C4-2B (cell line): ENCODE measurements around the gene GRAMD1C.

Experiments
- H3K27ac ChIP-seq: fragments of 450-650 bp; 2 replicates; pipeline ENCODE4 v1.5.1; 2017
- ZFX ChIP-seq: fragments of 450-650 bp; IDR thresholded peaks from 2 replicates; pipeline ENCODE4 v1.6.1; 2017
- TF ChIP-seq, protein P1 (sequence below): fragments of 450-650 bp; conservative IDR thresholded peaks from 2 replicates; pipeline ENCODE4 v1.5.1; 2017; ENCODE audit warnings: mild to moderate bottlenecking

The GRAMD1C gene

DNA sequence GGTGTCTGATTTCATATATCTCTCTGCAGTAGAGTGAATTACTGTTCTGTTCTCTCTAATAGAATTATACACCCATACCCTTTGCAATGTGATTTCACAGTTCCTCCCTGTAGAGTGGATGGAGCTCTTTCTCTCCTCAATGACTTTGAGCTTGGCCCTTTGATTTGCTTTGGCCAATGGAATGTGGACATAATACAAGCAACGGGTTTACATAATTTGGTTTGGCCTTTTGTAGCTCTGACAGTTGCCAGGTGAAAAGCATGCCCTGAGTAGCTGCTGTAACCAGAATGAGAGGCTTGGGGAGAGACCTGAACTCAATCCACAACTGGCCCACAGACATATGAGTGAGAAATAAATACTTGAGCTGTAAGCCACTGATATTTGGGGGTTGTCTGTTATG is 141.3 kb downstream of the GRAMD1C start:
- no peak overlapping the region for H3K27ac ChIP-seq
- TF ChIP-seq, protein P1, sequence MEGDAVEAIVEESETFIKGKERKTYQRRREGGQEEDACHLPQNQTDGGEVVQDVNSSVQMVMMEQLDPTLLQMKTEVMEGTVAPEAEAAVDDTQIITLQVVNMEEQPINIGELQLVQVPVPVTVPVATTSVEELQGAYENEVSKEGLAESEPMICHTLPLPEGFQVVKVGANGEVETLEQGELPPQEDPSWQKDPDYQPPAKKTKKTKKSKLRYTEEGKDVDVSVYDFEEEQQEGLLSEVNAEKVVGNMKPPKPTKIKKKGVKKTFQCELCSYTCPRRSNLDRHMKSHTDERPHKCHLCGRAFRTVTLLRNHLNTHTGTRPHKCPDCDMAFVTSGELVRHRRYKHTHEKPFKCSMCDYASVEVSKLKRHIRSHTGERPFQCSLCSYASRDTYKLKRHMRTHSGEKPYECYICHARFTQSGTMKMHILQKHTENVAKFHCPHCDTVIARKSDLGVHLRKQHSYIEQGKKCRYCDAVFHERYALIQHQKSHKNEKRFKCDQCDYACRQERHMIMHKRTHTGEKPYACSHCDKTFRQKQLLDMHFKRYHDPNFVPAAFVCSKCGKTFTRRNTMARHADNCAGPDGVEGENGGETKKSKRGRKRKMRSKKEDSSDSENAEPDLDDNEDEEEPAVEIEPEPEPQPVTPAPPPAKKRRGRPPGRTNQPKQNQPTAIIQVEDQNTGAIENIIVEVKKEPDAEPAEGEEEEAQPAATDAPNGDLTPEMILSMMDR: no peak
- no peak for TF ChIP-seq ZFX

DNA sequence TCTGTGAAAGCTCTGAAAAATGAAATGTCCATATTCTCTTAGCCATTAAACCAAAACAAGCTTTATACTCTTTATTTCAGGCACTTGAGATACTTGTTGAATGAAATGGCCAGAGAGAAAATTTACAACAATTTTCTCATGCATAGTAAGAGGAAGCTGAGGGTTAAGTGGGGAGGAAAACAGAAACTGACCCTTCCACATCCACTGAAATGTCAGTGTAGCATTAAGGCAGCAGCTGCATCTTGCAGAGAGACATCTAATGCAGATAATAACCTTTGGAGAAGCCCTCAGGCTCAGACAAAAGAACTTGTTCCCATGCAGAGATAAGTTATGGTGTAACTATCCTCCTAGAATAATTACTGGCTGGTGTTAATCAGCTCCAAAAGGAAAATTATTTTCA is 143.2 kb downstream of the GRAMD1C start:
- TF ChIP-seq ZFX: no peak
- TF ChIP-seq, protein P1: no peak
- no peak overlapping the region for H3K27ac ChIP-seq

DNA sequence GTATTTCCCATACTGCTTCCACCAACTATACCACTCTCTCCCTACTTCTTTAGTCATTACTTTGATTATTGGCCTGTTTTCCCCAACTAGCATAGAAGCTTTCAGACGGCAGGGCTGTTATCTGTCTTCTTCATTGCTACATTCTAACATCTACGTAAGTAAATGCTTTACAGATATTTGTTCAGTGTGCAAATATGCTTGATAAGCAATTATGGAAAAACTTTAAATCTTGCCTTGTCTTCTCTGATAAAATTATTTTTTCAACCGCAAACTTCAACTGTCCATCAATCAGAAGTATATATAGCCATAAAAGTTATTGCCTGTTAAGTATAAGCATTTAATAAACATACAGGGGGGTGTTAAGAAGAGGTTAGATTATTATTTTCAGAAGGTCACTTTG is 145.0 kb downstream of the GRAMD1C start:
- no peak overlapping the region for H3K27ac ChIP-seq
- no peak for TF ChIP-seq ZFX
- TF ChIP-seq, protein P1: no peak

DNA sequence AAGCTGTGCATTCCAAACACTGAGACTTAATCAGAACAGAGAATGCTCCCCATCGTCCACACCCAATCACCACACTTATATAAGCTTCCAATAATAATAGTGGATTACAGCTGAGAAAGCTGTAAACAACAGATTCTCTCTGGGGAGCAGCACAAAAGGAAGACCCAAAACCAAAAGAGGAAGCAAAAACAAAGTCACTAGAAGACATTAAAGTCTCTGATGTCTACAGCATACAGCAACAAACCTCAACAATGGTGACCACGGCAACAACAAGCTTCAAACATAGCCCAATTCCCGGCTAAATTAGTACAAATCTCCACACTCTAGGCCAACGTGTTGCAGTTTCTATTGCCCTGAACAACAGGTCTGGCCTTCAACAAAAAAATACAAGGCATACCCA is 147.0 kb downstream of the GRAMD1C start:
- no peak overlapping the region for H3K27ac ChIP-seq
- TF ChIP-seq ZFX: no peak
- TF ChIP-seq, protein P1: no peak
